HCT116 (cell line): ENCODE measurements around the gene RGPD8. TPM values are rescaled to one million over a fixed set of nuclear protein-coding genes. Genes with fewer than 3 reads are reported as not detected.

ENCODE experiments used
- ATAC-seq: fragments of 200-7000 bp; cut with Tn5 transposase; 2 replicates; pipeline ENCODE4 v1.9.1; 2020; ENCODE audit warnings: mild to moderate bottlenecking, moderate library complexity
- BruUV-seq: library from RNA; stranded (reverse); fragments of 400-500 nt; replicated peaks from 2 replicates; lab custom pipeline; 2021; lab: Mats Ljungman, UMichigan
- CTCF ChIA-PET: fragments of 300-600 bp; sonication (Branson Sonifier 250); formaldehyde crosslinking; loops from one replicate; lab custom pipeline; 2021; ENCODE audit warnings: antibody characterized with exemption; lab: Charles Lee
- POLR2A ChIA-PET: fragments of 300-600, 350-600 bp; sonication (Branson Sonifier 250); formaldehyde crosslinking; loops from one replicate; lab custom pipeline; 2021; ENCODE audit warnings: antibody characterized with exemption; lab: Charles Lee
- RAD21 ChIA-PET, 2 experiments: fragments of 300-600 bp; sonication (Branson Sonifier 250); formaldehyde crosslinking; loops; one replicate each; lab custom pipeline; 2023; ENCODE audit warnings: low total read pairs in 2 of 2; ENCODE audit not compliant: uncharacterized antibody in 2 of 2, unreplicated experiment in 2 of 2, low non-redundant PET in 1 of 2; lab: Charles Lee
- DNase-seq: peaks from one replicate; pipeline ENCODE4 v3.0.0-alpha.2; 2010; ENCODE audit warnings: low read depth, low spot score
- H2AFZ ChIP-seq: fragments of 200-600 bp; shearing (Covaris generic), sonication (generic); 2 replicates; pipeline ENCODE4 v1.6.1; 2017; ENCODE audit warnings: low read depth, mixed run types, mixed read lengths, antibody characterized with exemption, low read length; ENCODE audit not compliant: poor library complexity, severe bottlenecking
- H3K27ac ChIP-seq: 2 replicates; pipeline ENCODE4 v1.5.1; 2012; ENCODE audit warnings: low read depth, low read length
- H3K27me3 ChIP-seq: fragments of 200-600 bp; sonication (generic); 2 replicates; pipeline ENCODE4 v1.6.1; 2016; ENCODE audit warnings: mixed run types, low read length, mixed read lengths; ENCODE audit not compliant: insufficient read depth
- H3K36me3 ChIP-seq, 2 experiments: fragments of 200-500 bp in 1 of 2; fragments of 200-600 bp in 1 of 2; sonication (Bioruptor generic) in 1 of 2; sonication (generic) in 1 of 2; 2 replicates each; pipeline versions ENCODE4 v1.5.1 to v1.6.1; 2014 to 2016; ENCODE audit warnings: low read length in 2 of 2, inconsistent platforms in 1 of 2, mixed read lengths in 1 of 2, mixed run types in 1 of 2; ENCODE audit not compliant: insufficient read depth in 2 of 2, control insufficient read depth in 1 of 2
- H3K4me1 ChIP-seq, 2 experiments: fragments of 200-600 bp in 1 of 2; sonication (generic) in 1 of 2; 2 replicates each; pipeline versions ENCODE4 v1.5.1 to v1.6.1; 2012 to 2017; ENCODE audit warnings: low read length in 2 of 2, inconsistent platforms in 1 of 2, mild to moderate bottlenecking in 1 of 2, mixed read lengths in 1 of 2, mixed run types in 1 of 2, moderate library complexity in 1 of 2; ENCODE audit not compliant: insufficient read depth in 2 of 2, control insufficient read depth in 1 of 2
- H3K4me2 ChIP-seq: fragments of 200-600 bp; sonication (generic); 2 replicates; pipeline ENCODE4 v1.6.1; 2017; ENCODE audit warnings: mixed run types, low read length, mixed read lengths
- H3K4me3 ChIP-seq, 2 experiments: fragments of 200-600 bp in 1 of 2; sonication (generic) in 1 of 2; replicated peaks in 1 of 2; 2 replicates each; pipeline ENCODE4 v1.5.1; 2011 to 2016; ENCODE audit warnings: low read length in 2 of 2, control low read depth in 1 of 2, low read depth in 1 of 2, mild to moderate bottlenecking in 1 of 2, mixed read lengths in 1 of 2, mixed run types in 1 of 2
- H3K79me2 ChIP-seq: fragments of 200-600 bp; sonication (generic); 2 replicates; pipeline ENCODE4 v1.6.1; 2017; ENCODE audit warnings: mild to moderate bottlenecking, mixed run types, low read length, moderate library complexity, mixed read lengths; ENCODE audit not compliant: insufficient read depth
- H3K9ac ChIP-seq: fragments of 200-600 bp; sonication (generic); 2 replicates; pipeline ENCODE4 v1.6.1; 2016; ENCODE audit warnings: low read length, mixed read lengths
- H3K9me2 ChIP-seq: fragments of 200-600 bp; sonication (generic), shearing (Covaris generic); 2 replicates; pipeline ENCODE4 v1.6.1; 2017; ENCODE audit warnings: mixed run types, mild to moderate bottlenecking, moderate library complexity; ENCODE audit not compliant: insufficient read depth
- H3K9me3 ChIP-seq, 2 experiments: fragments of 200-500 bp in 1 of 2; fragments of 200-600 bp in 1 of 2; sonication (Bioruptor generic) in 1 of 2; sonication (generic) in 1 of 2; 2 replicates each; pipeline ENCODE4 v1.6.1; 2014 to 2017; ENCODE audit warnings: low read length in 2 of 2, mixed read lengths in 2 of 2, inconsistent platforms in 1 of 2, low read depth in 1 of 2, mild to moderate bottlenecking in 1 of 2, mixed run types in 1 of 2, moderate library complexity in 1 of 2; ENCODE audit not compliant: control insufficient read depth in 1 of 2, insufficient read depth in 1 of 2
- H4K20me1 ChIP-seq: fragments of 200-600 bp; sonication (generic), shearing (Covaris generic); 2 replicates; pipeline ENCODE4 v1.6.1; 2017; ENCODE audit warnings: mixed run types, mild to moderate bottlenecking, moderate library complexity; ENCODE audit not compliant: insufficient read depth
- CBX3 ChIP-seq: IDR thresholded peaks from 2 replicates; pipeline ENCODE4 v1.6.1; 2012; ENCODE audit warnings: low read depth
- CEBPB ChIP-seq: IDR thresholded peaks from 2 replicates; pipeline ENCODE4 v1.6.1; 2012; ENCODE audit warnings: low read depth
- EGR1 ChIP-seq: IDR thresholded peaks from 2 replicates; pipeline ENCODE4 v1.6.1; 2012; ENCODE audit warnings: low read depth
- ELF1 ChIP-seq: IDR thresholded peaks from 2 replicates; pipeline ENCODE4 v1.6.1; 2012; ENCODE audit warnings: low read depth, borderline replicate concordance
- EZH2 ChIP-seq: fragments of 200-600 bp; sonication (generic); IDR thresholded peaks from 2 replicates; pipeline ENCODE4 v1.6.1; 2017; ENCODE audit warnings: antibody characterized with exemption, mixed run types
- EZH2phosphoT487 ChIP-seq: fragments of 200-600 bp; IDR thresholded peaks from 2 replicates; pipeline ENCODE4 v1.6.1; 2018; ENCODE audit warnings: antibody characterized with exemption, borderline replicate concordance
- FOSL1 ChIP-seq: IDR thresholded peaks from 2 replicates; pipeline ENCODE4 v1.6.1; 2012; ENCODE audit warnings: low read depth
- JUND ChIP-seq: IDR thresholded peaks from 2 replicates; pipeline ENCODE4 v1.6.1; 2012
- POLR2A ChIP-seq: IDR thresholded peaks from 2 replicates; pipeline ENCODE4 v1.7.0; 2011; ENCODE audit warnings: borderline replicate concordance; ENCODE audit not compliant: insufficient read depth, insufficient read length; ENCODE audit errors: extremely low read depth
- POLR2AphosphoS5 ChIP-seq: IDR thresholded peaks from 2 replicates; pipeline ENCODE4 v1.6.1; 2011; ENCODE audit warnings: mild to moderate bottlenecking, low read depth, low read length, moderate library complexity
- SRF ChIP-seq: IDR thresholded peaks from 2 replicates; pipeline ENCODE4 v1.6.1; 2012; ENCODE audit warnings: low read depth
- TCF7L2 ChIP-seq: IDR thresholded peaks from 2 replicates; pipeline ENCODE4 v1.7.0; 2011; ENCODE audit warnings: borderline replicate concordance, inconsistent platforms; ENCODE audit not compliant: insufficient read depth, insufficient read length; ENCODE audit errors: extremely low read depth
- ZNF274 ChIP-seq: fragments of 200-500 bp; sonication (Bioruptor generic); IDR thresholded peaks from 2 replicates; pipeline ENCODE4 v1.6.1; 2014; ENCODE audit warnings: mild to moderate bottlenecking, low read depth, low read length, inconsistent platforms
- intact Hi-C: fragments of 100-400 bp; cut with micrococcal nuclease; formaldehyde crosslinking; loops from 2 replicates; pipeline ENCODE4 v1.10.0; 2022
- total RNA-seq: library from RNA; stranded (reverse); gene quantifications from one replicate; pipeline ENCODE4 v1.2.1, GENCODE V29; 2021; ENCODE audit not compliant: unreplicated experiment
- TF ChIP-seq, protein P1 (sequence below): IDR thresholded peaks from 2 replicates; pipeline ENCODE4 v1.6.1; 2012
- TF ChIP-seq, protein P2 (sequence below): IDR thresholded peaks from 2 replicates; pipeline ENCODE4 v1.6.1; 2011; ENCODE audit warnings: mild to moderate bottlenecking, low read length, moderate library complexity; ENCODE audit not compliant: insufficient replicate concordance; ENCODE audit errors: extremely low read depth
- TF ChIP-seq, protein P3 (sequence below): IDR thresholded peaks from 2 replicates; pipeline ENCODE4 v1.6.1; 2012
- TF ChIP-seq, protein P4 (sequence below), 3 experiments: fragments of 200-600 bp in 1 of 3; sonication (generic) in 1 of 3; IDR thresholded peaks in 2 of 3; conservative IDR thresholded peaks in 1 of 3; 2 replicates each; pipeline ENCODE4 v1.5.1; 2012 to 2017; ENCODE audit warnings: low read depth in 2 of 3, low read length in 2 of 3, antibody characterized with exemption in 1 of 3, borderline replicate concordance in 1 of 3, control low read depth in 1 of 3, mild to moderate bottlenecking in 1 of 3, mixed read lengths in 1 of 3, mixed run types in 1 of 3, moderate library complexity in 1 of 3; ENCODE audit not compliant: insufficient read depth in 1 of 3

RGPD8 gene
- total RNA-seq, 1 experiment from 2014 or later: 11.0 TPM

DNA sequence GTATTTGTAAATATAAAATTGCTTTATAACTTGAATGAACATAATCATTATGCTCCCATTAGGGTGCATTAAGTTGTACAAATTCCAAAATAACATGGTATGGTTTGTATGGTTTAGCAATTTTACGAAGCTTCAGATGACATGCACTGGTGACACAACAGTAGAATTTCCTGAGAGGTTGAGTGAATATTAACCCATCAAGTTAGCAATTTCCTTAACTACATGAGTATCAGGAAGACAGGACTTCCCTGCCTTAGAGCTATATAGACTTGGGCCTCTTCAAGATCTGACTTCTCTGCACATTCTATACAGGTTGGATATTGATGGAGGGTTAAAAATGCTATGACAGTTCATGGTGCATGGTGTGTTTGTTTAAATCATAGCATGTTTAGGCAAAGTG is 97.8 kb downstream of the RGPD8 start:
- Histone ChIP-seq H3K27me3 (no peaks in the 10 kb centered on the region), H3K4me1 (no peaks in the 10 kb centered on the region), H3K9me2 (no peaks in the 10 kb centered on the region), H3K27ac (no peak overlapping the region), H3K79me2 (no peaks in the 10 kb centered on the region), H4K20me1 (no peaks in the 10 kb centered on the region), H3K4me3 (no peak overlapping the region), H3K36me3 (no peaks in the 10 kb centered on the region), H3K4me2 (no peak overlapping the region), H3K9ac (no peak overlapping the region), H2AFZ (no peak overlapping the region)
- ChIA-PET RAD21 (no interaction called here), CTCF (no interaction called here), POLR2A (no interaction called here)
- DNase-seq (no peak), ATAC-seq (no peak)
- intact Hi-C loops: no loop called here
- no TSS peak for BruUV-seq
- no peak for TF ChIP-seq EGR1
- TF ChIP-seq, protein P1, sequence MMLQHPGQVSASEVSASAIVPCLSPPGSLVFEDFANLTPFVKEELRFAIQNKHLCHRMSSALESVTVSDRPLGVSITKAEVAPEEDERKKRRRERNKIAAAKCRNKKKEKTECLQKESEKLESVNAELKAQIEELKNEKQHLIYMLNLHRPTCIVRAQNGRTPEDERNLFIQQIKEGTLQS: no peak
- TF ChIP-seq FOSL1: no peak
- TF ChIP-seq EZH2: no peak
- no peak for TF ChIP-seq POLR2A
- TF ChIP-seq, protein P2, sequence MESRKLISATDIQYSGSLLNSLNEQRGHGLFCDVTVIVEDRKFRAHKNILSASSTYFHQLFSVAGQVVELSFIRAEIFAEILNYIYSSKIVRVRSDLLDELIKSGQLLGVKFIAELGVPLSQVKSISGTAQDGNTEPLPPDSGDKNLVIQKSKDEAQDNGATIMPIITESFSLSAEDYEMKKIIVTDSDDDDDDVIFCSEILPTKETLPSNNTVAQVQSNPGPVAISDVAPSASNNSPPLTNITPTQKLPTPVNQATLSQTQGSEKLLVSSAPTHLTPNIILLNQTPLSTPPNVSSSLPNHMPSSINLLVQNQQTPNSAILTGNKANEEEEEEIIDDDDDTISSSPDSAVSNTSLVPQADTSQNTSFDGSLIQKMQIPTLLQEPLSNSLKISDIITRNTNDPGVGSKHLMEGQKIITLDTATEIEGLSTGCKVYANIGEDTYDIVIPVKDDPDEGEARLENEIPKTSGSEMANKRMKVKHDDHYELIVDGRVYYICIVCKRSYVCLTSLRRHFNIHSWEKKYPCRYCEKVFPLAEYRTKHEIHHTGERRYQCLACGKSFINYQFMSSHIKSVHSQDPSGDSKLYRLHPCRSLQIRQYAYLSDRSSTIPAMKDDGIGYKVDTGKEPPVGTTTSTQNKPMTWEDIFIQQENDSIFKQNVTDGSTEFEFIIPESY: no peak
- no peak for TF ChIP-seq CEBPB
- TF ChIP-seq CBX3: no peak
- no peak for TF ChIP-seq SRF
- TF ChIP-seq, all 23 proteins: peak for 0
- no peaks in the 10 kb centered on the region for H3K9me3 ChIP-seq

DNA sequence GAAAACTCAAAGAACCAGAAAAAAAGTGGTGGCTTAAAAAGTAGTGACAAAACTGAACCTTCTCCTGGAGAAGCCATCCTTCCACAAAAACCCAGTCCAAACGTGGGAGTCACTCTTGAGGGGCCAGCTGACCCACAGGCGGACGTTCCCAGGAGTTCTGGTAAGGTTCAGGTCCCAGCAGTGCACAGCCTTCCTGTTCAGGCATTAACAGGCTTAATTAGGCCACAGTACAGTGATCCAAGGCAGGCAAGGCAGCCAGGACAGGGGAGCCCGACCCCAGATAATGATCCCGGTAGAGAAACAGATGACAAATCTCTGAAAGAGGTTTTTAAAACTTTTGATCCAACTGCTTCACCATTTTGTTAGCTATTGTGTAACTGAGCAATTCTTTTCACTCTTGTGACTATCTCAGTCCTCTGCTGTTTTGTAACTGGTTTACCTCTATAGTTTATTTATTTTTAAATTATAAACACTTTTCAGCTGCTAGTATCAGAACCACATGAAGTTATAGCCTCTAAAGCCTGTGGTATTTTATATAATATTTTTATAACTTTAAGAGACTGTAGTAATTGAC is 101.2 kb downstream of the RGPD8 start:
- intact Hi-C loops: no loop called here
- no peak for ATAC-seq
- TF ChIP-seq SRF (no peak), POLR2A (no peak), EZH2phosphoT487 (no peak), CEBPB (no peak), JUND (no peak), ZNF274 (no peak), TCF7L2 (no peak), ELF1 (no peak), POLR2AphosphoS5 (no peak)
- TF ChIP-seq, protein P3, sequence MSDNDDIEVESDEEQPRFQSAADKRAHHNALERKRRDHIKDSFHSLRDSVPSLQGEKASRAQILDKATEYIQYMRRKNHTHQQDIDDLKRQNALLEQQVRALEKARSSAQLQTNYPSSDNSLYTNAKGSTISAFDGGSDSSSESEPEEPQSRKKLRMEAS: no peak
- TF ChIP-seq, protein P4, sequence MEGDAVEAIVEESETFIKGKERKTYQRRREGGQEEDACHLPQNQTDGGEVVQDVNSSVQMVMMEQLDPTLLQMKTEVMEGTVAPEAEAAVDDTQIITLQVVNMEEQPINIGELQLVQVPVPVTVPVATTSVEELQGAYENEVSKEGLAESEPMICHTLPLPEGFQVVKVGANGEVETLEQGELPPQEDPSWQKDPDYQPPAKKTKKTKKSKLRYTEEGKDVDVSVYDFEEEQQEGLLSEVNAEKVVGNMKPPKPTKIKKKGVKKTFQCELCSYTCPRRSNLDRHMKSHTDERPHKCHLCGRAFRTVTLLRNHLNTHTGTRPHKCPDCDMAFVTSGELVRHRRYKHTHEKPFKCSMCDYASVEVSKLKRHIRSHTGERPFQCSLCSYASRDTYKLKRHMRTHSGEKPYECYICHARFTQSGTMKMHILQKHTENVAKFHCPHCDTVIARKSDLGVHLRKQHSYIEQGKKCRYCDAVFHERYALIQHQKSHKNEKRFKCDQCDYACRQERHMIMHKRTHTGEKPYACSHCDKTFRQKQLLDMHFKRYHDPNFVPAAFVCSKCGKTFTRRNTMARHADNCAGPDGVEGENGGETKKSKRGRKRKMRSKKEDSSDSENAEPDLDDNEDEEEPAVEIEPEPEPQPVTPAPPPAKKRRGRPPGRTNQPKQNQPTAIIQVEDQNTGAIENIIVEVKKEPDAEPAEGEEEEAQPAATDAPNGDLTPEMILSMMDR (IDR thresholded peaks at IDR 0.05 in 2 of 3, conservative IDR thresholded peaks at IDR 0.05 in 1 of 3; ENCODE audit: borderline replicate concordance in 1 of 3, insufficient read depth in 1 of 3, low read depth in 2 of 3, low read length in 2 of 3): no peak

More for the DNA sequence above, 101.2 kb downstream of the RGPD8 start:
- RAD21 ChIA-PET: no interaction called here
- no TSS peak for BruUV-seq
- H2AFZ ChIP-seq: no peak overlapping the region
- H3K27me3 ChIP-seq: no peaks in the 10 kb centered on the region
- H3K9me3 ChIP-seq: no peaks in the 10 kb centered on the region
- H3K79me2 ChIP-seq: no peaks in the 10 kb centered on the region
- H3K4me2 ChIP-seq: no peak overlapping the region
- H3K9me2 ChIP-seq: no peaks in the 10 kb centered on the region
- no peaks in the 10 kb centered on the region for H4K20me1 ChIP-seq
- H3K9ac ChIP-seq: no peak overlapping the region
- no peaks in the 10 kb centered on the region for H3K4me1 ChIP-seq
- no peaks in the 10 kb centered on the region for H3K36me3 ChIP-seq
- DNase-seq: no peak
- H3K4me3 ChIP-seq: no peak overlapping the region
- H3K27ac ChIP-seq: no peak overlapping the region
- POLR2A ChIA-PET: no interaction called here
- CTCF ChIA-PET: no interaction called here
